VCaP (cell line): ENCODE results near the gene DENND2D.
"Not testable (repeated sequence)": the region's sequence is repeated elsewhere in the genome, so short reads cannot be mapped to it uniquely, and the experiment has no call there.

ENCODE experiments used
- H3K27ac ChIP-seq: fragments of 450-650 bp; 2 replicates; pipeline ENCODE4 v1.5.1; 2017
- TF ChIP-seq, protein P1 (sequence below): fragments of 450-650 bp; conservative IDR thresholded peaks from 2 replicates; pipeline ENCODE4 v1.5.1; 2017; ENCODE audit warnings: mild to moderate bottlenecking, moderate library complexity

DENND2D gene

GRCh38 chr1:111220302-111220890 is 19.9 kb upstream of the DENND2D start:
- H3K27ac ChIP-seq: no peak overlapping the region
- TF ChIP-seq, protein P1, sequence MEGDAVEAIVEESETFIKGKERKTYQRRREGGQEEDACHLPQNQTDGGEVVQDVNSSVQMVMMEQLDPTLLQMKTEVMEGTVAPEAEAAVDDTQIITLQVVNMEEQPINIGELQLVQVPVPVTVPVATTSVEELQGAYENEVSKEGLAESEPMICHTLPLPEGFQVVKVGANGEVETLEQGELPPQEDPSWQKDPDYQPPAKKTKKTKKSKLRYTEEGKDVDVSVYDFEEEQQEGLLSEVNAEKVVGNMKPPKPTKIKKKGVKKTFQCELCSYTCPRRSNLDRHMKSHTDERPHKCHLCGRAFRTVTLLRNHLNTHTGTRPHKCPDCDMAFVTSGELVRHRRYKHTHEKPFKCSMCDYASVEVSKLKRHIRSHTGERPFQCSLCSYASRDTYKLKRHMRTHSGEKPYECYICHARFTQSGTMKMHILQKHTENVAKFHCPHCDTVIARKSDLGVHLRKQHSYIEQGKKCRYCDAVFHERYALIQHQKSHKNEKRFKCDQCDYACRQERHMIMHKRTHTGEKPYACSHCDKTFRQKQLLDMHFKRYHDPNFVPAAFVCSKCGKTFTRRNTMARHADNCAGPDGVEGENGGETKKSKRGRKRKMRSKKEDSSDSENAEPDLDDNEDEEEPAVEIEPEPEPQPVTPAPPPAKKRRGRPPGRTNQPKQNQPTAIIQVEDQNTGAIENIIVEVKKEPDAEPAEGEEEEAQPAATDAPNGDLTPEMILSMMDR: no peak

GRCh38 chr1:111219557-111220286 is 19.3 kb upstream of the DENND2D start:
- no peak overlapping the region for H3K27ac ChIP-seq
- TF ChIP-seq, protein P1: no peak

DNA sequence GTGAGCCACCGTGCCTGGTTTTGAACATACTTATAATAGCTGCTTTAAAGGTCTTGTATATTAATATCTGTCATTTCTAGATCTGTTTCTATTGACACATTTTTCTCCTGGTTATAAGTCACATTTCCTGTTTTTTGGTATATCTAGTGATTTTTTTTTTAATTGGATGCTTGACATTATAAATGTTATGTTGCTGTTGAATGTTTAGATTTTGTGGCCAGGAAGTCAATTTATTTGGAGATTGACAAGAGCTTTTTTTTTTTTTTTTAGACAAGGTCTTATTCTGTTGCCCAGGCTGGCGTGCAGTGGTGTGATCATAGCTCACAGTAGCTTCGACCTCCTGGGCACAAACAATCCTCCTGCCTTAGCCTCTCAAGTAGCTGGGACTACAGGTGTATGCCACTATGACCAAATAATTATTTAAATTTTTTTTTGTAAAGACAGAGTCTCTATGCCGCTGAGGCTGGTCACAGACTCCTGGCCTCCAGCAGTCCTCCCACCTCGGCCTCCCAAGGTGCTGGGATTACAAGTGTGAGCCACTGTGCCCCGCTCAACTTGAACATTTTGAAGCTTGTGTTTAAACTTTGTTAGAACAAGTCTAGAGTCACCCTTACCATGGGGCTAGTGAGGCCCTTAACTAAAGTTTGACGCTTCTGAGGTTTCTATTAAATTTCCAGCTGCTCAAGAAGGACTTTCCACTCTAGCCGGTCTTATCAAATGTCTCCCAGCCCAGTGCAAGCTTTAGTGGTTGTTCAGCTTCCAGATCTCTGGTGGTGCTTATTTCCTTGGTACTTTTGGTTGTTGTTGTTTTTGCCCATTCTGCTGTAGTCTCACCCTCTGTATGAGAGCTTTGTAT is 18.5 kb upstream of the DENND2D start:
- TF ChIP-seq, protein P1: no peak
- H3K27ac ChIP-seq: no peak overlapping the region

GRCh38 chr1:111217183-111217910 is 16.9 kb upstream of the DENND2D start:
- TF ChIP-seq, protein P1: no peak
- H3K27ac ChIP-seq: no peak overlapping the region

GRCh38 chr1:111216751-111217150 is 16.3 kb upstream of the DENND2D start:
- H3K27ac ChIP-seq: no peak overlapping the region
- TF ChIP-seq, protein P1: no peak

DNA sequence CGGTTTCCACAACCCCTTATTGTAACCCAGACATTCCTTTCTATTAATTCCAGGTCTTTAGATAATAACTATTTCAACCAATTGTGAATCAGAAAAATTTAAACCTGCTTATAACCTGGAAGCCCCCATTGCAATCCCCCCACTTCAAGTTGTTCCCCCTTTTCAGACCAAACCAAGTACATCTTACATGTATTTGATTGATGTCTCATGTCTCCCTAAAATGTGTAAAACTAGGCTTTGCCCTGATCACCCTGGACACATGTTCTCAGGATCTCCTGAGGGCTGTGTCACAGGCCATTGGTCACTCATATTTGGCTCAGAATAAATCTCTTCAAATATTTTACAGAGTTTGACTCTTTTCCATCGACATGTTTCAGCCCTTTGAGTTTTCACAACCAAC is 14.8 kb upstream of the DENND2D start:
- H3K27ac ChIP-seq: not testable (repeated sequence)

GRCh38 chr1:111214884-111215283 is 14.4 kb upstream of the DENND2D start:
- TF ChIP-seq, protein P1: no peak
- H3K27ac ChIP-seq: no peak overlapping the region
